ENCODE data around the gene LYRM9. TPM values are rescaled to one million over a fixed set of nuclear protein-coding genes. Genes with fewer than 3 reads are reported as not detected.

Gene LYRM9
- total and polyA plus RNA-seq, 9 of the 15 experiments (the other 6 are each of a cell fraction or from before 2014, with no cell fraction given): 0.98 to 4.7 (median 1.8) TPM

- TF ChIP-seq ARID3A (IDR thresholded peaks at IDR 0.05; ENCODE audit: borderline replicate concordance, low read depth, low read length) (no peak), FOXK2 (conservative IDR thresholded peaks at IDR 0.05 in 1 of 2, IDR thresholded peaks at IDR 0.05 in 1 of 2; ENCODE audit: low read depth in 2 of 2) (no peak), DDX20 (tag; IDR thresholded peaks at IDR 0.05; ENCODE audit: low read depth) (no peak), PATZ1 (CRISPR knock-in tag; IDR thresholded peaks at IDR 0.05; ENCODE audit: borderline replicate concordance) (no peak), CEBPG (CRISPR knock-in tag; IDR thresholded peaks at IDR 0.05) (no peak), CEBPG (tag; conservative IDR thresholded peaks at IDR 0.05 in 1 of 2, IDR thresholded peaks at IDR 0.05 in 1 of 2) (no peak), ZNF57 (CRISPR knock-in tag; IDR thresholded peaks at IDR 0.05) (no peak), ZNF24 (IDR thresholded peaks at IDR 0.05) (no peak), SMAD1 (IDR thresholded peaks at IDR 0.05; ENCODE audit: low read depth, low read length, partially characterized antibody) (no peak), ZNF140 (CRISPR knock-in tag; IDR thresholded peaks at IDR 0.05) (no peak), SAFB (IDR thresholded peaks at IDR 0.05; ENCODE audit: borderline replicate concordance, low read depth, low read length) (no peak), POU5F1 (IDR thresholded peaks at IDR 0.05; ENCODE audit: borderline replicate concordance, low read depth, low read length, partially characterized antibody) (no peak), CEBPZ (IDR thresholded peaks at IDR 0.05; ENCODE audit: borderline replicate concordance, low read depth, low read length) (no peak), ZNF778 (CRISPR knock-in tag; IDR thresholded peaks at IDR 0.05) (no peak), SETDB1 (IDR thresholded peaks at IDR 0.05; ENCODE audit: low read length) (no peak), KAT2B (IDR thresholded peaks at IDR 0.05; ENCODE audit: low read depth, low read length) (no peak), HNRNPLL (IDR thresholded peaks at IDR 0.05; ENCODE audit: low read depth, low read length, poor library complexity, severe bottlenecking) (no peak)
- TF ChIP-seq, protein P1, sequence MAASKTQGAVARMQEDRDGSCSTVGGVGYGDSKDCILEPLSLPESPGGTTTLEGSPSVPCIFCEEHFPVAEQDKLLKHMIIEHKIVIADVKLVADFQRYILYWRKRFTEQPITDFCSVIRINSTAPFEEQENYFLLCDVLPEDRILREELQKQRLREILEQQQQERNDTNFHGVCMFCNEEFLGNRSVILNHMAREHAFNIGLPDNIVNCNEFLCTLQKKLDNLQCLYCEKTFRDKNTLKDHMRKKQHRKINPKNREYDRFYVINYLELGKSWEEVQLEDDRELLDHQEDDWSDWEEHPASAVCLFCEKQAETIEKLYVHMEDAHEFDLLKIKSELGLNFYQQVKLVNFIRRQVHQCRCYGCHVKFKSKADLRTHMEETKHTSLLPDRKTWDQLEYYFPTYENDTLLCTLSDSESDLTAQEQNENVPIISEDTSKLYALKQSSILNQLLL (CRISPR knock-in tag; IDR thresholded peaks at IDR 0.05; ENCODE audit: borderline replicate concordance): no peak
Observed at GRCh38 chr17:27893841-27894503, 807 bp upstream of the LYRM9 start (continued).

All from K562 (cell line).